GM12891 (cell line): ENCODE data around the gene TAF9B.

ENCODE experiments used
- POLR2A ChIP-seq: IDR thresholded peaks from 2 replicates; pipeline ENCODE4 v1.6.1; 2011; ENCODE audit warnings: low read depth, low read length, control low read depth
- POLR2AphosphoS5 ChIP-seq: IDR thresholded peaks from 2 replicates; pipeline ENCODE4 v1.6.1; 2011; ENCODE audit warnings: low read depth, low read length, control low read depth
- SPI1 ChIP-seq: IDR thresholded peaks from 2 replicates; pipeline ENCODE4 v1.6.1; 2011; ENCODE audit warnings: low read depth, low read length, control low read depth
- TAF1 ChIP-seq: IDR thresholded peaks from 2 replicates; pipeline ENCODE4 v1.6.1; 2011; ENCODE audit warnings: low read depth, low read length, control low read depth

GRCh38 chrX:78104447-78105176, 34.8 kb downstream of the TAF9B start:
- no peak for TF ChIP-seq POLR2AphosphoS5
- no peak for TF ChIP-seq POLR2A
- no peak for TF ChIP-seq TAF1
- TF ChIP-seq SPI1: no peak
